ENCODE data around the gene RPL26.

The RPL26 gene

DNA sequence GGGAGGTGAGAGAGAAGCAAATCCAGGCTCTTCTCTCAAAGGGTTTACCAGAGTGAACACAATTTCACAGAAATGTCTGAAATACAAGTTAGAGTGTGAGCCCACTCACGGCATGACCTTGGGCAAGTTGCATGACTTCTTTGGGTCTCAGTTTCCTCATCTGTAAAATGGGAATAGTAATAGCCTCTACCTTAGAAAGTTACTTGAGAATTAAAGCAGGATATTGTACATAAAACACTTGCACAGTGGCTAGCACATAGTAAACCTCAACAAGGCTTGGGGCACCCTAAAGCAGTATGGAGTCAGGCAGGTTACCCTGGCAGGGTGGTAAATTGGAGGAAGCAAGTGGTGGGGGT is 27.9 kb upstream of the RPL26 start:
- Histone ChIP-seq H3K9ac (ENCODE audit: low read length) (no peak overlapping the region), H3K27me3 (ENCODE audit: control insufficient read depth in 1 of 2, insufficient read depth in 1 of 2, low read length in 2 of 2) (peaks cover 0 to 8% of the 10 kb centered on the region in 2 experiments), H2BK5ac (ENCODE audit: low read depth, low read length, poor library complexity, severe bottlenecking) (no peak overlapping the region), H3K14ac (ENCODE audit: low read length in 2 of 2) (no peak overlapping the region), H2BK15ac (ENCODE audit: low read depth, poor library complexity, severe bottlenecking) (no peak overlapping the region), H3K79me1 (replicated peaks; ENCODE audit: low read length, poor library complexity, severe bottlenecking) (no peaks in the 10 kb centered on the region), H4K91ac (ENCODE audit: low read length) (no peak overlapping the region), H3K4me2 (ENCODE audit: low read length, poor library complexity, severe bottlenecking) (no peak overlapping the region), H3K36me3 (ENCODE audit: control insufficient read depth in 1 of 2, insufficient read depth in 2 of 2, low read depth in 1 of 2, low read length in 2 of 2) (no peaks in the 10 kb centered on the region), H3K4me1 (ENCODE audit: control insufficient read depth, insufficient read depth, low read depth, low read length) (peaks cover 3% of the 10 kb centered on the region), H4K8ac (ENCODE audit: low read length) (no peak overlapping the region), H3K4ac (ENCODE audit: low read depth in 1 of 2, low read length in 2 of 2) (no peak overlapping the region), H3K23ac (ENCODE audit: low read length in 2 of 2) (no peak overlapping the region), H2BK12ac (ENCODE audit: low read length in 2 of 2) (no peak overlapping the region), H3K18ac (ENCODE audit: low read depth in 1 of 2, low read length in 2 of 2) (no peak overlapping the region), H2AK5ac (ENCODE audit: low read length, severe bottlenecking) (no peak overlapping the region), H3K4me3 (ENCODE audit: insufficient read depth in 1 of 2, low read depth in 1 of 2, low read length in 2 of 2) (no peak overlapping the region), H3K27ac (ENCODE audit: low read length, poor library complexity, severe bottlenecking) (no peak overlapping the region), H2BK120ac (ENCODE audit: low read depth, low read length) (no peak overlapping the region), H3K9me3 (ENCODE audit: control insufficient read depth, low read length) (no peaks in the 10 kb centered on the region), H2AFZ (ENCODE audit: low read depth, low read length) (no peak overlapping the region)
- 89% methylated on average over 1 of the region's 1 CpG for WGBS
- no peak for DNase-seq

DNA sequence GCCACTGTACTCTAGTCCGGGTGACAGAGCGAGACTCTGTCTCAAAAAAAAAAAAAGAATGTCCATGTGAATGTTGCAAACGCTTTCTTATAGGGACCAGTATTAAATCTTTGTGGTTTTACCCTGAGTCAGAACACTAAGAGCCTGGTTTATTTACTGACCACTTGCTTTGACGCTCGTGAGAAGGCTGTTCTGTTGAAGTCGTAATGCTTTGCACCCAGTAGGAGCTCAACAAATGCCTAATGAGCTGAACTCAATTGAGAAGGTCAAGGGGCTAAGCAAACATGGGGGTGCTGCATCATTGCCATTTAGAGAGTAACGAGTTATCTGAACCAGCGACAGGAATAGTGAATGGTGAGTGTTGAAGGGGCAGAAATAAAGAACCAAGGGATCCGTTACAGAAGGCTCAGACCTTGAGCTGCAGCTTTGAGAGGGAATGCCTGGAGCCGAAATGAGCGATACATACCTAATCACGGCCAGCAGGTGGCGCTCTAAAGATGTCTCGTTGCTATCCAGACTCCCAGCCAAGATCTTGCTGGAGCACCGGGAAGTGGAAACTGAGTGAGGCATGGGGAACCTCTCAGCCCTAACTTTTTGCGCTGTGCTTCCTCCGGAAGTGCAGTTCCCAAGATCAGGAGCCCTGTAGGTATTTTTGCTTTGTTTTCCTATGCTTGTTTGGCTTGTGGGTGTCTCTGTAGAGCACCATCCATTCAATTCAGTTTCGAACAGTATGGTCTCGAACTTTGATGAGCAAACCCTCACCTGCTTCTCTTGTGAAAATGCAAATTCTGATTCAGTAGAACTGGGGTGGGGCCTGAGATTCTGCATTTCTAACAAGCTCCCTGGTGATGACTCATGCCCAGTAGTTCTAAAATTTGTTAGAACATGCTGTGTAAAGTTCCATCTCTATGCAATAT is 27.2 kb upstream of the RPL26 start:
- DNase-seq = peak; percentile 86
- Histone ChIP-seq H3K36me3 (ENCODE audit: control insufficient read depth in 1 of 2, insufficient read depth in 2 of 2, low read depth in 1 of 2, low read length in 2 of 2) (no peaks in the 10 kb centered on the region), H3K79me1 (replicated peaks; ENCODE audit: low read length, poor library complexity, severe bottlenecking) (no peaks in the 10 kb centered on the region), H3K4me1 (ENCODE audit: control insufficient read depth, insufficient read depth, low read depth, low read length) (peaks cover 5% of the 10 kb centered on the region), H2AK5ac (ENCODE audit: low read length, severe bottlenecking) (no peak overlapping the region), H2BK5ac (ENCODE audit: low read depth, low read length, poor library complexity, severe bottlenecking) (no peak overlapping the region), H2BK12ac (ENCODE audit: low read length in 2 of 2) (no peak overlapping the region), H3K18ac (ENCODE audit: low read depth in 1 of 2, low read length in 2 of 2) (no peak overlapping the region), H3K4me2 (ENCODE audit: low read length, poor library complexity, severe bottlenecking) (no peak overlapping the region), H3K9me3 (ENCODE audit: control insufficient read depth, low read length) (no peaks in the 10 kb centered on the region), H3K27me3 (ENCODE audit: control insufficient read depth in 1 of 2, insufficient read depth in 1 of 2, low read length in 2 of 2) (peaks cover 0 to 8% of the 10 kb centered on the region in 2 experiments), H3K27ac (ENCODE audit: low read length, poor library complexity, severe bottlenecking) (no peak overlapping the region), H3K4me3 (ENCODE audit: insufficient read depth in 1 of 2, low read depth in 1 of 2, low read length in 2 of 2) (no peak overlapping the region), H3K4ac (ENCODE audit: low read depth in 1 of 2, low read length in 2 of 2) (no peak overlapping the region), H2BK15ac (ENCODE audit: low read depth, poor library complexity, severe bottlenecking) (no peak overlapping the region), H3K9ac (ENCODE audit: low read length) (peak overlapping the region; percentile 3), H2AFZ (ENCODE audit: low read depth, low read length) (no peak overlapping the region), H3K14ac (ENCODE audit: low read length in 2 of 2) (no peak overlapping the region), H4K8ac (ENCODE audit: low read length) (peak overlapping the region; percentile 19), H4K91ac (ENCODE audit: low read length) (no peak overlapping the region), H3K23ac (ENCODE audit: low read length in 2 of 2) (no peak overlapping the region), H2BK120ac (ENCODE audit: low read depth, low read length) (no peak overlapping the region)
- WGBS = 34% methylated on average over 19 of the region's 19 CpGs

DNA sequence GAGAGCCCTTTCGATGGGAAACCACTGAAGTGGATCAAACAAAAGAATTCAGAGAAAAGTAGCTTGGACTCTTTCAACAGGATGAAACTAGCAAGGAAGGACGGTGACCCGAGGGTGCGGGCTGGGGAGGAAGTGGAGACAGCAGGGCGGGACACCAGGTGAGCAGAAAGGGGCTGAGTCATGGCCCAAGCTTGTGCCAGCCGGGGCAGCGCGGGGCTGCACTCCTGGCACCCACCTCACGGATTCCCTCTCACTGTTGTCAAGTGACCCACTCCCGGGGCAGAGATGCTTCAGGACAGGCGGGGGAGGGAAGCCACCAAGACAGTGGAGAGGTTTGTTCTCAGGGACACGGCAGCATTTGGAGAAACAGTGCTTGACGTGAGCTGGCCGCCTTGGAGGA is 25.4 kb upstream of the RPL26 start:
- H4K8ac ChIP-seq (ENCODE audit: low read length) = no peak overlapping the region
- H3K23ac ChIP-seq (ENCODE audit: low read length in 2 of 2) = no peak overlapping the region
- H3K9me3 ChIP-seq (ENCODE audit: control insufficient read depth, low read length) = no peaks in the 10 kb centered on the region
- H3K4me2 ChIP-seq (ENCODE audit: low read length, poor library complexity, severe bottlenecking) = no peak overlapping the region
- H3K36me3 ChIP-seq (ENCODE audit: control insufficient read depth in 1 of 2, insufficient read depth in 2 of 2, low read depth in 1 of 2, low read length in 2 of 2) = no peaks in the 10 kb centered on the region
- no peak overlapping the region for H2BK15ac ChIP-seq (ENCODE audit: low read depth, poor library complexity, severe bottlenecking)
- DNase-seq = no peak
- no peak overlapping the region for H2AK5ac ChIP-seq (ENCODE audit: low read length, severe bottlenecking)
- H3K9ac ChIP-seq (ENCODE audit: low read length) = no peak overlapping the region
- no peak overlapping the region for H3K4me3 ChIP-seq (ENCODE audit: insufficient read depth in 1 of 2, low read depth in 1 of 2, low read length in 2 of 2)
- H3K27ac ChIP-seq (ENCODE audit: low read length, poor library complexity, severe bottlenecking) = no peak overlapping the region
- no peak overlapping the region for H2AFZ ChIP-seq (ENCODE audit: low read depth, low read length)
- peaks cover 0 to 5% of the 10 kb centered on the region in 2 experiments for H3K27me3 ChIP-seq (ENCODE audit: control insufficient read depth in 1 of 2, insufficient read depth in 1 of 2, low read length in 2 of 2)
- H3K18ac ChIP-seq (ENCODE audit: low read depth in 1 of 2, low read length in 2 of 2) = no peak overlapping the region
- no peak overlapping the region for H2BK120ac ChIP-seq (ENCODE audit: low read depth, low read length)
- peak overlapping the region in 1 of 2 experiments; percentile 38 for H2BK12ac ChIP-seq (ENCODE audit: low read length in 2 of 2)
- H2BK5ac ChIP-seq (ENCODE audit: low read depth, low read length, poor library complexity, severe bottlenecking) = no peak overlapping the region
- H3K4me1 ChIP-seq (ENCODE audit: control insufficient read depth, insufficient read depth, low read depth, low read length) = peaks cover 5% of the 10 kb centered on the region
- WGBS = 82% methylated on average over 14 of the region's 14 CpGs
- H3K79me1 ChIP-seq (replicated peaks; ENCODE audit: low read length, poor library complexity, severe bottlenecking) = no peaks in the 10 kb centered on the region
- no peak overlapping the region for H3K14ac ChIP-seq (ENCODE audit: low read length in 2 of 2)
- no peak overlapping the region for H3K4ac ChIP-seq (ENCODE audit: low read depth in 1 of 2, low read length in 2 of 2)
- no peak overlapping the region for H4K91ac ChIP-seq (ENCODE audit: low read length)

DNA sequence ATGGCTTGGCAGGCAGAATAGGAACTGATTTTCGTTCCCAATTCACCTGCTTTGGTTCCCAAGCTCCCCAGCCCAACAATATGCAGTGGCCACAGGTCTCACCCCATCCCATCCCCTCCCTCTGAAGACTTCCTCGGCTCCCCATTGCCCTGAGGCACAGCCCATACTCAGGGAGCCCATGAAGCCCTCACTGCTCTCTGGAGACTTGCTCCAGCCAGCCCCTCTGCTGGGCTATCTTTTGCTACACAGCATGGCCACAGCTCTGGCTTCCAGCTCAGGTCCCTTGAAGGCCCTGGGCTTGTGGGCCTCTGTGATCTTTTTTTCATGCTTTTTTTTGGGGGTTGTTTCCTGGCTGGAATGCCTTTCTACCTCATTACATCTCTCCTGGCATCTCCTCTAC is 23.2 kb upstream of the RPL26 start:
- no peak overlapping the region for H3K4me2 ChIP-seq (ENCODE audit: low read length, poor library complexity, severe bottlenecking)
- no peaks in the 10 kb centered on the region for H3K79me1 ChIP-seq (replicated peaks; ENCODE audit: low read length, poor library complexity, severe bottlenecking)
- H3K27me3 ChIP-seq (ENCODE audit: control insufficient read depth in 1 of 2, insufficient read depth in 1 of 2, low read length in 2 of 2) = peaks cover 5 to 9% of the 10 kb centered on the region in 2 experiments
- H2BK15ac ChIP-seq (ENCODE audit: low read depth, poor library complexity, severe bottlenecking) = no peak overlapping the region
- no peak overlapping the region for H2BK12ac ChIP-seq (ENCODE audit: low read length in 2 of 2)
- no peaks in the 10 kb centered on the region for H3K9me3 ChIP-seq (ENCODE audit: control insufficient read depth, low read length)
- no peak overlapping the region for H3K23ac ChIP-seq (ENCODE audit: low read length in 2 of 2)
- no peaks in the 10 kb centered on the region for H3K36me3 ChIP-seq (ENCODE audit: control insufficient read depth in 1 of 2, insufficient read depth in 2 of 2, low read depth in 1 of 2, low read length in 2 of 2)
- H3K14ac ChIP-seq (ENCODE audit: low read length in 2 of 2) = no peak overlapping the region
- no peak overlapping the region for H3K27ac ChIP-seq (ENCODE audit: low read length, poor library complexity, severe bottlenecking)
- no peak overlapping the region for H2BK5ac ChIP-seq (ENCODE audit: low read depth, low read length, poor library complexity, severe bottlenecking)
- no peak overlapping the region for H3K9ac ChIP-seq (ENCODE audit: low read length)
- no peak overlapping the region for H4K91ac ChIP-seq (ENCODE audit: low read length)
- H2AK5ac ChIP-seq (ENCODE audit: low read length, severe bottlenecking) = no peak overlapping the region
- H3K4ac ChIP-seq (ENCODE audit: low read depth in 1 of 2, low read length in 2 of 2) = no peak overlapping the region
- no peak overlapping the region for H2AFZ ChIP-seq (ENCODE audit: low read depth, low read length)
- H3K18ac ChIP-seq (ENCODE audit: low read depth in 1 of 2, low read length in 2 of 2) = no peak overlapping the region
- no peak overlapping the region for H2BK120ac ChIP-seq (ENCODE audit: low read depth, low read length)
- 72% methylated on average over 2 of the region's 2 CpGs for WGBS
- no peak overlapping the region for H3K4me3 ChIP-seq (ENCODE audit: insufficient read depth in 1 of 2, low read depth in 1 of 2, low read length in 2 of 2)
- peaks cover 5% of the 10 kb centered on the region for H3K4me1 ChIP-seq (ENCODE audit: control insufficient read depth, insufficient read depth, low read depth, low read length)
- DNase-seq = no peak
- no peak overlapping the region for H4K8ac ChIP-seq (ENCODE audit: low read length)
